NT2/D1 (cell line): ENCODE measurements around the gene SRGN.

Experiments used
- DNase-seq: peaks from one replicate; pipeline ENCODE4 v3.0.0-alpha.2; 2011; ENCODE audit warnings: low read depth, low spot score
- H3K27me3 ChIP-seq: 2 replicates; pipeline ENCODE4 v1.6.0; 2011; ENCODE audit warnings: mild to moderate bottlenecking; ENCODE audit not compliant: insufficient read length, insufficient read depth
- H3K36me3 ChIP-seq: 2 replicates; pipeline ENCODE4 v1.6.1; 2011; ENCODE audit warnings: mild to moderate bottlenecking, low read length, mixed read lengths; ENCODE audit not compliant: insufficient read depth, insufficient read length
- H3K4me1 ChIP-seq: 2 replicates; pipeline ENCODE4 v1.5.1; 2011; ENCODE audit not compliant: insufficient read depth, insufficient read length
- H3K4me3 ChIP-seq: 2 replicates; pipeline ENCODE4 v1.5.1; 2011; ENCODE audit warnings: low read depth; ENCODE audit not compliant: insufficient read length
- H3K9ac ChIP-seq: 2 replicates; pipeline ENCODE4 v1.6.0; 2011; ENCODE audit warnings: low read depth; ENCODE audit not compliant: insufficient read length
- H3K9me3 ChIP-seq: 2 replicates; pipeline ENCODE4 v1.5.1; 2011; ENCODE audit warnings: mild to moderate bottlenecking, low read length; ENCODE audit not compliant: insufficient read depth
- SUZ12 ChIP-seq: IDR thresholded peaks from 2 replicates; pipeline ENCODE4 v1.6.1; 2011; ENCODE audit not compliant: insufficient read length, insufficient read depth; ENCODE audit errors: extremely low read depth
- YY1 ChIP-seq: IDR thresholded peaks from 2 replicates; pipeline ENCODE4 v1.6.1; 2011; ENCODE audit not compliant: insufficient read length, insufficient read depth
- ZNF274 ChIP-seq: IDR thresholded peaks from 2 replicates; pipeline ENCODE4 v1.6.1; 2011; ENCODE audit warnings: mild to moderate bottlenecking, low read depth, low read length

The SRGN gene

DNA sequence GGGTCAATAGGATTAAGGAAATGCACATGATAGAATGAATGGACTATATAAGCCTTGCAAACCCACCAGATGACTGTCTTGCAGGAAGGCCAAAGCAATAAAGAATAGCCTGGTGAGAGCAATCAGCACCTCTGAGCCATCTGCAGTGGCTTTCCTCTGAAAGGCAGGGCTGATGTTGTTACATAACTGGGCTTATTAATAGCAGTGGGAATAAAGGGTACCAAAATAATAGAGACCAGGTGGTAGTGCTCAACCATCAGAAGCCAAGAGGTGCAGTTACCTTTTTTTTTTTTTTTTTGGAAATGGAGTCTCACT, 19.2 kb downstream of the SRGN start:
- no peak for DNase-seq
- no peaks in the 10 kb centered on the region for H3K4me1 ChIP-seq
- TF ChIP-seq ZNF274 (no peak), YY1 (no peak), SUZ12 (no peak)
- no peak overlapping the region for H3K4me3 ChIP-seq
- no peaks in the 10 kb centered on the region; the same call in 1 of the 2 replicates for H3K9me3 ChIP-seq
- no peaks in the 10 kb centered on the region for H3K36me3 ChIP-seq
- no peak overlapping the region for H3K9ac ChIP-seq
- H3K27me3 ChIP-seq: no peaks in the 10 kb centered on the region

DNA sequence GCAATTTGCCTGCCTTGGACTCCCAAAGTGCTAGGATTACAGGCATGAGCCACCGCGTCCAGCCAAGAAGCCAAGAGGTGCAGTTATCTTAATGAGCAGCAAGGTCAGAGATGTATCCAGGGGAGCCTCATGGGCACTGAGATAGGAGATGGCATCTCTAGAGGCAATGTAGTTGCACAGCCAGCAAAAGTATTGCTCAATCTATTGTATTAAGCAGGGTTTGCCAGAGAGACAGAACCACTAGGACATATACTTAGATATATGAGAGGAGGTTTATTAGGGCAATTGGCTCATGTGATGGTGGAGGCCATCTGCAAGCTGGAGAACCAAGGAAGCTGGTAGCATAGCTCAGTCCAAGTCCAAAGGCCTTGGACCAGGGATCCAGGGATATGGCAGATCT, 19.8 kb downstream of the SRGN start:
- Histone ChIP-seq H3K27me3 (no peaks in the 10 kb centered on the region), H3K9me3 (no peaks in the 10 kb centered on the region; the same call in 1 of the 2 replicates), H3K4me3 (no peak overlapping the region), H3K36me3 (no peaks in the 10 kb centered on the region), H3K4me1 (no peaks in the 10 kb centered on the region), H3K9ac (no peak overlapping the region)
- TF ChIP-seq ZNF274: no peak
- no peak for DNase-seq

DNA sequence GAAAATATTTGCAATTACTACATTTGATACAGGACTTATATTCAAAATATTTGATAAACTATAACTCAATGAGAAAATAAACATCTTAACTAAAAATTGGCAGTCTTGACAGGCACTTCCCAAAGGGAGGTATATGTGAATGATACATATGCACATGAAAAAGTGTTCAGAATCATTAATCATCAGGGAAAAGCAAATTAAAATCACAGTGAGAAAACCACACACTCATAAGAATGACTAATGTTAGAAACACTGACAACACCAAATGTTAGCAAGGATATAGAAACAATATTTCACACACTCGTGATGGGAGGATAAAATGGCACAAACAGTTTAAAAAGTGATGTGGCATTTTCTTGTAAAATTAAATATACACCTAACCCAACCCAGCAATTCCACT, 32.0 kb downstream of the SRGN start:
- no peaks in the 10 kb centered on the region for H3K27me3 ChIP-seq
- no peak for DNase-seq
- no peak overlapping the region for H3K4me3 ChIP-seq
- no peaks in the 10 kb centered on the region for H3K36me3 ChIP-seq
- no peaks in the 10 kb centered on the region for H3K4me1 ChIP-seq
- TF ChIP-seq YY1 (no peak), SUZ12 (no peak), ZNF274 (no peak)
- no peaks in the 10 kb centered on the region for H3K9me3 ChIP-seq
- H3K9ac ChIP-seq: no peak overlapping the region

DNA sequence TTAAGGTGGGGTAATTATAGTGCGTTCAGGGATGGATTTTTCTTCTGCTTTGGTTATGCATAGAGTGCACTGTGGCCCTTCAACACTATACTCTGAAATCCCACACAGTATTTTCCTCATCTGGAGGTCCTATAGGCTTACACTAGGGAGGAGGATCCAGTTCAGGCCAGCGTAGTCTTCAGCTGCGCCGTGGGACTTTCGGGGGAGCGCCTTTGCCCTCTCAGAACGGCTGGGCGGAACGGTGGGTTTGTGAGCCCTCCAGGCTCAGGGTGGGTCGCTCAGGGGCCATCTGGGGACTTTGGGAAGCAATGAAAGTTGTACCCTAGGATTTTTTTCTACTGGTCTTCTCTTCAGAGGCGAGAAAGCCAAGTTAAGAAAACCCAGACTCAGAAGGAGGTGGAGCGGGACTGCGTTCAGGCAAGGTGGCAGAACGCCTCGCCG, 35.4 kb downstream of the SRGN start:
- Histone ChIP-seq H3K9ac (peak overlapping the region; percentile 94), H3K27me3 (no peaks in the 10 kb centered on the region), H3K4me3 (peak overlapping the region; percentile 84), H3K36me3 (no peaks in the 10 kb centered on the region), H3K4me1 (no peaks in the 10 kb centered on the region), H3K9me3 (no peaks in the 10 kb centered on the region)
- TF ChIP-seq YY1 (no peak), SUZ12 (no peak), ZNF274 (no peak)
- DNase-seq: peak; percentile 33

DNA sequence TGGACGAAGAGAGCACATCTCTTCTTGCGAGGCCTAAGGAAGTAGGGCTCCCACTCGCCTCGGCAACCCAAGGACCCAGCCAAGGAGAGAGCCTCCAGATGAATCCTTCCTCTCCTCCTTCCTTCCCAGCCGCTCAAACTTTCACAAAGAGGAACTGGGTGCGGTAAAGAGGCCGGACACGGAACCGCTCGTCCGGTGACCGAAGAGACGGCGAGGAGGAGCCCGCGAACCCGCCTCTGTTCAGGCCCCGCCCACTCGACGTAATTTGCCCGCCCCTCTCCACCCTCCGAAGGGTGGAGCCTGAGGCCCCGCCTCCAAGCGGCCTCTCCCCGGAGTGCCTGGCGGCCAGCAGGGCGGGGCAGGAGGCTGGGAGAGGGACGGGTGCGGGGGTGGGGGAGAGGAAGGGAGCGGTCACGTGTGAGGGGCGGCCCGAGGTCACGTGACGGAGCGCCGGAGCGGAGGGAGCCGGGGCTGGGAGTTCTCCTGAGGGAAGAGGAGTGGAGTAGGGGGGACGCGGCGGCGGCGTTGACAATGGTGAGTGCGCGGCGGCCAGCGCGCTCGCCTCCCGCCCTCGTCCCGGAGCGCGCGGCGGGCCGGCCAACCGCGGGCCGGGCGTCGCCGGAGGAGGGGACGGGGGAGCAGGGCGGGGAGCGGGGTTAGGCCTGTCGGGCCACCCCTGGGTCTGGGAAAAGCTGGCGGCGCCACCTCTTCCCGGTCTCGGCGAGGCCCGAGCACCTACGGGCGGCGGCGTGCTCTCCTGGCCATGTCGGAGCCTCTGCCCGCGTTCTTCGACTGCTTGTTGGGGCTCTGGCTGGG, 36.1 kb downstream of the SRGN start, which contains the start of gene VPS26A:
Gene VPS26A, plus strand, starts transcription at position 432 of the 816 bp plus-strand sequence. Its CDS starts 100 bp downstream, at position 532.
- H3K4me3 ChIP-seq: peak within 1 kb of the TSS; percentile 84
- H3K4me1 ChIP-seq: no peaks in the 10 kb centered on the region
- no peak for TF ChIP-seq YY1
- no peak for TF ChIP-seq SUZ12
- no peak for TF ChIP-seq ZNF274
- no peaks in the 10 kb centered on the region for H3K36me3 ChIP-seq
- peak within 1 kb of the TSS; percentile 94 for H3K9ac ChIP-seq
- DNase-seq: peak; percentile 92
- no peaks in the 10 kb centered on the region for H3K9me3 ChIP-seq
- H3K27me3 ChIP-seq: no peaks in the 10 kb centered on the region

DNA sequence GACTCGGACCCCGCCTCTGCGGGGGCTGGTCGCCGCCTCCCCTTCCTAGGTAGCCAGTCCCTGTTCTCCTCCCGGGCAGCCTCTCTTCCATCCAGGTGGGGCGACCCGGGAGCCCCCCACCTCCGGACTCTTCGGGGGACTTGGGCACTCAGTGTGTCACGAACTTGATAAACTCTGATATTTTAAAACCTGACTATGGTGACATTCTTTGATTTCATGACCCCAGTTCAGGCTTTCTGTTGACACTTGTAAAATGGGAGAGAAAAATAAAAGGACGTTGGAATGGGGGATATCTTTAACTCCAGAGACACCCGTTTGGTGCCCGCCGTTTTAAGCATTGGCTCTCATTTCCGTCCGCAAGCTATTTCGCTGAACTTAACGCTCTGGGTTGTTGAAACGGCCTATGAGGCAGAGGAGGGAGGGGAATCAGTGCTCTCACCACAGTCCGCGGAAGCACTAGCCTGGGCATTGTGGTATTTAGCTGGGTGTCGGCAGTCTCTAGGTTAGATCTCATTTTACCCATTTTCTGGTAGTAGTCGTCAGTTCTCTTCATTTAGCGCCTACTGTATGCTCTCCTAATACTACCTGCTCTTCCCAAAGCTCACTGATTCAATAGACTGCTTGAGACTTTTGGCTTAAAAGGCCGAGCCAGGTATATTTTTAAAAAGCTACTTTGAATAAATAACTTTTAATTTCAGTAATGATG, 36.8 kb downstream of the SRGN start:
- Histone ChIP-seq H3K4me1 (no peaks in the 10 kb centered on the region), H3K27me3 (no peaks in the 10 kb centered on the region), H3K4me3 (peak overlapping the region; percentile 71), H3K9me3 (no peaks in the 10 kb centered on the region), H3K36me3 (no peaks in the 10 kb centered on the region), H3K9ac (peak overlapping the region; percentile 83)
- TF ChIP-seq YY1: no peak
- TF ChIP-seq ZNF274: no peak
- no peak for TF ChIP-seq SUZ12
- no peak for DNase-seq

DNA sequence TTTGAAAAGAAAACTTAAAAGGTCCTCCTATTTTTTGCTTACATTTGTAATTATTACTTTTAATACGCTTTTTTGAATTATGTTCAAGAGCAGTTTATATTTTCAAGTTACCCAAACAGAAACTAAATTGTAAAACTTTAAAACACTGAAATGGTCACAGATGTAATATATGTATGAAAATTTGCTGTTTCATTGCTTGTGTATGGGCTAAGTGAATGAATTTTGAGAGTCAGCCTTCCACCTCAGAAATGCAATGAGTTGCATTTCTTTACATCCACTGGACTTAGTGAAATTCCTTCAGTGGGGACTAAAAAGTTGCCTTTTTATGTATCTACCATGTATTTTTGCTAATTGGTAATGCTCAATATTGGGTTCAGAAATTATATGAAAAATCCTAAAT, 37.7 kb downstream of the SRGN start:
- no peak for DNase-seq
- Histone ChIP-seq H3K9ac (peak overlapping the region; percentile 67), H3K36me3 (no peaks in the 10 kb centered on the region), H3K4me1 (no peaks in the 10 kb centered on the region), H3K27me3 (no peaks in the 10 kb centered on the region), H3K4me3 (peak overlapping the region; percentile 71), H3K9me3 (no peaks in the 10 kb centered on the region)
- no peak for TF ChIP-seq YY1
- no peak for TF ChIP-seq SUZ12
- no peak for TF ChIP-seq ZNF274
